ENCODE measurements around the gene AJM1.
"Not testable (repeated sequence)": the region's sequence is repeated elsewhere in the genome, so short reads cannot be mapped to it uniquely, and the experiment has no call there.

Gene AJM1

GRCh38 chr9:136841646-136842379 lies 465 bp upstream of the AJM1 start:
- peak overlapping the region; percentile 24 for H3K27ac ChIP-seq (ENCODE audit: low read depth, low read length, severe bottlenecking)
- H3K9me3 ChIP-seq (ENCODE audit: control insufficient read depth, low read length); H3K36me3 ChIP-seq (ENCODE audit: control insufficient read depth, insufficient read depth, low read length); H3K4me3 ChIP-seq (ENCODE audit: extremely low read depth, insufficient read depth, low read length, poor library complexity, severe bottlenecking): not testable (repeated sequence)
- H3K4me1 ChIP-seq (ENCODE audit: control insufficient read depth, insufficient read depth, low read length, poor library complexity, severe bottlenecking) = peaks cover 19% of the 10 kb centered on the region
- 63 to 64% methylated on average over 11 to 14 of the region's 16 CpGs for WGBS, 2 experiments (ENCODE audit: insufficient coverage in 2 of 2)

- H3K27ac ChIP-seq (ENCODE audit: low read depth, low read length, severe bottlenecking) = peak overlapping the region; percentile 10
- not testable (repeated sequence) for H3K36me3 ChIP-seq (ENCODE audit: control insufficient read depth, insufficient read depth, low read length); H3K4me3 ChIP-seq (ENCODE audit: extremely low read depth, insufficient read depth, low read length, poor library complexity, severe bottlenecking); H3K9me3 ChIP-seq (ENCODE audit: control insufficient read depth, low read length)
- WGBS, 2 experiments (ENCODE audit: insufficient coverage in 2 of 2) = 61 to 79% methylated on average over 7 to 14 of the region's 21 CpGs
- peaks cover 19% of the 10 kb centered on the region for H3K4me1 ChIP-seq (ENCODE audit: control insufficient read depth, insufficient read depth, low read length, poor library complexity, severe bottlenecking)
These were observed 1.0 kb downstream of the AJM1 start for GRCh38 chr9:136843159-136843800.

- peaks cover 19% of the 10 kb centered on the region for H3K4me1 ChIP-seq (ENCODE audit: control insufficient read depth, insufficient read depth, low read length, poor library complexity, severe bottlenecking)
- H3K9me3 ChIP-seq (ENCODE audit: control insufficient read depth, low read length); H3K27ac ChIP-seq (ENCODE audit: low read depth, low read length, severe bottlenecking); H3K4me3 ChIP-seq (ENCODE audit: extremely low read depth, insufficient read depth, low read length, poor library complexity, severe bottlenecking); H3K36me3 ChIP-seq (ENCODE audit: control insufficient read depth, insufficient read depth, low read length): not testable (repeated sequence)
- 55 to 65% methylated on average over 72 to 93 of the region's 99 CpGs for WGBS, 2 experiments (ENCODE audit: insufficient coverage in 2 of 2)
These were observed 1.8 kb downstream of the AJM1 start for GRCh38 chr9:136843801-136844740.

DNA sequence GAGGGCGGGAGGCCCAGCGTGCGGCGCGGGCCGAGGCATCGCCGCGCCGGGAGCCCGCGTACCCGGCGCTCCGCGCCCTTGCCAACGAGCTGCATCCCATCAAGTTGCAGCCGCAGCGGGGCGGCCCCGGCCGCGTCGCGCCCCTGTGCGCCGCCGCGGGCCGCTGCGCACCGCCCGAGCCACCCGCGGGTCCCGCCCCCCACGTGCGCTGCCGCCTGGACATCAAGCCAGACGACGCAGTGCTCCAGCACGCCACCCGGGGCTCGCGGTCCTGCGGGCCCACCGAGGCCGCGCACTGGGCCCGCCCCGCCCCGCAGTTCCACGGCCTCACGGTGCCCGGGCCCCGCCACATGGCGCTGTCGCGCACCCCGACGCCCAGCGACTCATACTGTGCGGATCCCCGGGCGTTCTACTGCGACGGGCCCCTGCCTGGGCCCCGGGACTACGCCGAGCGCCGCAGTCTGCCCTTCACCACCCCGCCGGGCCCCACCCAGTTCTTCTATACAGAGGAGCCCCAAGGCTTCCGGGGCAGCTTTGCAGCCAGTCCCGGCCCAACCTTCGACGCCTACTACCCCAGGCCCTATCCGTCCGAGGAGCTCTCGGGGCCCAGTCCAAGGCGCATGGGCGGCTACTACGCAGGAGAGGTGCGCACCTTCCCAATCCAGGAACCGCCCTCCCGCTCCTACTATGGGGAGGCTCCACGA lies 2.6 kb downstream of the AJM1 start:
- WGBS, 2 experiments (ENCODE audit: insufficient coverage in 2 of 2) = 82 to 90% methylated on average over 45 to 86 of the region's 88 CpGs
- peaks cover 6% of the 10 kb centered on the region for H3K36me3 ChIP-seq (ENCODE audit: control insufficient read depth, insufficient read depth, low read length)
- peaks cover 19% of the 10 kb centered on the region for H3K4me1 ChIP-seq (ENCODE audit: control insufficient read depth, insufficient read depth, low read length, poor library complexity, severe bottlenecking)
- H3K9me3 ChIP-seq (ENCODE audit: control insufficient read depth, low read length) = peaks cover 6% of the 10 kb centered on the region
- H3K27ac ChIP-seq (ENCODE audit: low read depth, low read length, severe bottlenecking) = no peak overlapping the region
- no peak overlapping the region for H3K4me3 ChIP-seq (ENCODE audit: extremely low read depth, insufficient read depth, low read length, poor library complexity, severe bottlenecking)

- Histone ChIP-seq H3K27ac (ENCODE audit: low read depth, low read length, severe bottlenecking) (no peak overlapping the region), H3K36me3 (ENCODE audit: control insufficient read depth, insufficient read depth, low read length) (peaks cover 13% of the 10 kb centered on the region), H3K4me1 (ENCODE audit: control insufficient read depth, insufficient read depth, low read length, poor library complexity, severe bottlenecking) (peaks cover 26% of the 10 kb centered on the region), H3K4me3 (ENCODE audit: extremely low read depth, insufficient read depth, low read length, poor library complexity, severe bottlenecking) (no peak overlapping the region), H3K9me3 (ENCODE audit: control insufficient read depth, low read length) (peaks cover 6% of the 10 kb centered on the region)
- whole genome bisulfite sequencing, 2 experiments (ENCODE audit: insufficient coverage in 2 of 2) = 95 to 96% methylated on average over 80 to 102 of the region's 102 CpGs
These were observed 3.4 kb downstream of the AJM1 start for GRCh38 chr9:136845465-136846260.

DNA sequence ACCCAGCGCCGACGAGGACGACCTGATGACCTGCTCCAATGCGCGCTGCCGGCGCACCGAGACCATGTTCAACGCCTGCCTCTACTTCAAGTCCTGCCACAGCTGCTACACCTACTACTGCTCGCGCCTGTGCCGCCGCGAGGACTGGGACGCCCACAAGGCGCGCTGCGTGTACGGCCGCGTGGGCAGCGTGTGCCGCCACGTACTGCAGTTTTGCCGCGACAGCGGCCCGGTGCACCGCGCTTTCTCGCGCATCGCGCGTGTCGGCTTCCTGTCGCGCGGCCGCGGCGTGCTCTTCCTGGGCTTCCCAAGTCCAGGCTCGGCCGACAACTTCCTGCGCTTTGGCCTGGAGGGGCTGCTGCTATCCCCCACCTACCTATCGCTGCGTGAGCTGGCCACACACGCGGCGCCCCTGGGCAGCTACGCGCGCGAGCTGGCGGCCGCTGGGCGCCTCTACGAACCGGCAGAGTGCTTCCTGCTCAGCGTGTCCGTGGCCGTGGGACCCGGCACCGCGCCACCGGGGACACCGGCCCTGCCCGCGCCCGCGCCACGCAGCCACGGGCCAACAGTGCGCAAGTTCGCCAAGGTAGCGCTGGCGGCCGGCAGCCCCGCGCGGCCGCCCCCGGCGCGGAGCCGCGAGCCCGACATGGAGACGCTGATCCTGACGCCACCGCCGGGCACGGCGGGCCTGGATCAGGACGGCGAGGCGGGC lies 4.3 kb downstream of the AJM1 start:
- Histone ChIP-seq H3K4me1 (ENCODE audit: control insufficient read depth, insufficient read depth, low read length, poor library complexity, severe bottlenecking) (peaks cover 19% of the 10 kb centered on the region), H3K9me3 (ENCODE audit: control insufficient read depth, low read length) (peaks cover 6% of the 10 kb centered on the region), H3K36me3 (ENCODE audit: control insufficient read depth, insufficient read depth, low read length) (peaks cover 22% of the 10 kb centered on the region), H3K27ac (ENCODE audit: low read depth, low read length, severe bottlenecking) (no peak overlapping the region), H3K4me3 (ENCODE audit: extremely low read depth, insufficient read depth, low read length, poor library complexity, severe bottlenecking) (peak overlapping the region; percentile 81)
- WGBS, 2 experiments (ENCODE audit: insufficient coverage in 2 of 2) = 61 to 75% methylated on average over 84 to 94 of the region's 98 CpGs

DNA sequence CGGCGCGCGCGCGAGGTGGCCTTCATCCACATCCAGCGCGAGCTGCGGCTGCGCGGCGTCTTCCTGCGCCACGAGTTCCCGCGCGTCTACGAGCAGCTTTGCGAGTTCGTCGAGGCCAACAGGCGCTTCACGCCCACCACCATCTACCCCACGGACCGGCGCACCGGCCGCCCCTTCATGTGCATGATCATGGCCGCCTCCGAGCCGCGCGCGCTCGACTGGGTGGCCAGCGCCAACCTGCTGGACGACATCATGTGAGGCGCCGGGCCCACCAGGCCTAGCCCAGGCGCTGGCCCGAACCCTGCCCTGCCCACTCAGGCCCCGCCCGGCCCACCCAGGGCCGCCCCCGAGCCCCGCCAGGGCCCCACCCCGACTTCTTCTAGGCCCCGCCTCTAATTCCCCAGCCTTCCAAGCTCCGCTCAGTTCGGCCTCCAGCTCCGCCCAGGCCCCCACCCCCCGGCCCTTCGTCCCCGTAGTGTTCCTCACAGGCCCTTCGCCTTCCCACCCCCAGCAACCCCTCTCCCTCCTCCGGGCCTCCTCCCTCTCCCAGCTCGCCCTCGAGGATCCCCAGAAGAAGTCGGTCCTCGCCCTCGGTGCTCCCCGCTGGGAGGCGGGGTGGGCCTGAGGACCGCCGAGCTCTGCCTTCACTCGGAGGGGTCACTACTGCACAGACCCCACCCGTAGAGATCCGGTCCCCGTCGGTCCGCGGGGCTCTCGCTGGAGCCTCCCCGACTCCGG lies 5.0 kb downstream of the AJM1 start:
- Histone ChIP-seq H3K27ac (ENCODE audit: low read depth, low read length, severe bottlenecking) (peak overlapping the region; percentile 86), H3K36me3 (ENCODE audit: control insufficient read depth, insufficient read depth, low read length) (peaks cover 27% of the 10 kb centered on the region), H3K4me1 (ENCODE audit: control insufficient read depth, insufficient read depth, low read length, poor library complexity, severe bottlenecking) (peaks cover 14% of the 10 kb centered on the region), H3K4me3 (ENCODE audit: extremely low read depth, insufficient read depth, low read length, poor library complexity, severe bottlenecking) (peak overlapping the region; percentile 81), H3K9me3 (ENCODE audit: control insufficient read depth, low read length) (peaks cover 6% of the 10 kb centered on the region)
- WGBS, 2 experiments (ENCODE audit: insufficient coverage in 2 of 2) = 19 to 21% methylated on average over 36 to 37 of the region's 75 CpGs

- Histone ChIP-seq H3K36me3 (ENCODE audit: control insufficient read depth, insufficient read depth, low read length) (peaks cover 29% of the 10 kb centered on the region), H3K4me1 (ENCODE audit: control insufficient read depth, insufficient read depth, low read length, poor library complexity, severe bottlenecking) (peaks cover 14% of the 10 kb centered on the region), H3K9me3 (ENCODE audit: control insufficient read depth, low read length) (peaks cover 6% of the 10 kb centered on the region), H3K4me3 (ENCODE audit: extremely low read depth, insufficient read depth, low read length, poor library complexity, severe bottlenecking) (peak overlapping the region; percentile 81), H3K27ac (ENCODE audit: low read depth, low read length, severe bottlenecking) (peak overlapping the region; percentile 86)
- 0 to 1% methylated on average over 36 to 46 of the region's 48 CpGs for WGBS, 2 experiments (ENCODE audit: insufficient coverage in 2 of 2)
These were observed 5.6 kb downstream of the AJM1 start for GRCh38 chr9:136847826-136848392.

Data from mesodermal cell (in vitro differentiated cells).